Measurements from ENCODE around the gene LRIG1. TPM values are rescaled to one million over a fixed set of nuclear protein-coding genes. Genes with fewer than 3 reads are reported as not detected.

The LRIG1 gene
- total and polyA plus RNA-seq, 5 donors from 2014 or later = 46.7 to 81.3 (median 67.3) TPM

DNA sequence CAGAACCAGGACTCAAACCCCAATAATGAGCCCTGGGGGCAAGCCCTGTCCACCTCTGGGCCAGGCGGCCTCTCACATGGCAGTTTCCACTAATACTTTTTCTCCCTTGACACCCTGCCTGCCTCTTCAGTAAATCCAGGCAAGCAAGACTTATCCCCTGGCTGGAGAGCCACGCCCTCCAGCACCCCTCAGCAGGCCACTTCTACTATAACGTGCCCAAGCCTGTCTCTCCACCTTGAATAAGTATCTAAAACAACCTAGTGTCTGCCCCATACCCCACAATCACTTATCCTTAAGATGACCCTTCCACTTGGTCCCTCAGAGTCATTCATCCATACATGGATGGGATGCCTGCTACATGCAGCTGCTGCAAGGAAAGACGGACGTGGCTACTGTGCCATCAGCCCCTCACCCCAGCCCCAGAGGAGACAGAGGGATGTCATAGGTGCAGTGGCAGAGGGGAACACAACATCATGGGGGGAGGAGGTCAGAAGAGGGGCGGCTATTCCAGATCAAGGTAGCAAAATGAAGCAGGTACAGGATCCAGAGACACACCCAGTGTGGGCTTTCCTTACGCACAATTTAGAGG, 63.4 kb downstream of the LRIG1 start:
- Histone ChIP-seq H3K4me1 (ENCODE audit: control insufficient read depth, insufficient read depth, low read length, poor library complexity, severe bottlenecking) (peaks cover 9% of the 10 kb centered on the region), H3K27ac (ENCODE audit: insufficient read depth, low read length, poor library complexity, severe bottlenecking) (no peak overlapping the region), H3K4me3 (ENCODE audit: low read depth, low read length) (no peak overlapping the region), H3K27me3 (ENCODE audit: control insufficient read depth, insufficient read depth, low read length) (no peaks in the 10 kb centered on the region), H3K9me3 (ENCODE audit: control insufficient read depth in 2 of 2, low read length in 2 of 2) (no peaks in the 10 kb centered on the region), H3K36me3 (ENCODE audit: control insufficient read depth, insufficient read depth, low read length) (peaks cover 34% of the 10 kb centered on the region)
- DNase-seq = no peak
- Mint-ChIP-seq H3K9me3 (no peaks in the 10 kb centered on the region), H3K4me1 (peaks cover 31 to 90% (median 54%) of the 10 kb centered on the region in 4 donors), H3K4me3 (no peak overlapping the region), H3K27ac (peak overlapping the region; percentile 70 to 95 (median 75)), H3K27me3 (no peaks in the 10 kb centered on the region), H3K36me3 (peaks cover 41% of the 10 kb centered on the region)
- ATAC-seq (ENCODE audit: low read depth in 2 of 2) = no peak

DNA sequence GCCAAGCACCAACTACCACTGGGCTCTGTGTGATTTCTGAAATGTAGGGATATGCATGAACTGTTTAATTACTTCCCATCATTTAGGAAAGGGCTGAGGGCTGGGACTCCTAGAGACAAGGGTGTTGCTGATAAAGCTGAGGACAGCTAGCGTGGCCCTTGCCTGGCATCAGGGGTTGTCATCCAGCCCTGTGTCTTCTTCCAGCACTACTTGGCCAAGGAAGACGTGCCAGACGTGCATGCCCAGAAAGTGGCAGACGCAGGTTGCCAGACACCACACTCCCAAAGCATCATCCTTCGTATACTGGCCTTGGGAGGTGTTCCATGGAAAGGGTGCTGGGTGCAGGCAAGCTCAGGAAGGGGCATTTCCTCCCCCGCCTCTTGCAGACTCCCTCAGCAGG, 64.8 kb downstream of the LRIG1 start:
- Mint-ChIP-seq H3K27ac (peak overlapping the region in 1 of 3 donors; percentile 90), H3K27me3 (no peaks in the 10 kb centered on the region), H3K4me1 (peaks cover 31 to 89% (median 53%) of the 10 kb centered on the region in 4 donors), H3K4me3 (no peak overlapping the region), H3K9me3 (no peaks in the 10 kb centered on the region), H3K36me3 (peaks cover 32% of the 10 kb centered on the region)
- no peak overlapping the region for H3K4me3 ChIP-seq (ENCODE audit: low read depth, low read length)
- no peaks in the 10 kb centered on the region for H3K27me3 ChIP-seq (ENCODE audit: control insufficient read depth, insufficient read depth, low read length)
- H3K9me3 ChIP-seq (ENCODE audit: control insufficient read depth in 2 of 2, low read length in 2 of 2) = no peaks in the 10 kb centered on the region
- H3K27ac ChIP-seq (ENCODE audit: insufficient read depth, low read length, poor library complexity, severe bottlenecking) = no peak overlapping the region
- no peak for DNase-seq
- H3K4me1 ChIP-seq (ENCODE audit: control insufficient read depth, insufficient read depth, low read length, poor library complexity, severe bottlenecking) = peaks cover 9% of the 10 kb centered on the region
- ATAC-seq (ENCODE audit: low read depth in 2 of 2) = no peak
- H3K36me3 ChIP-seq (ENCODE audit: control insufficient read depth, insufficient read depth, low read length) = peaks cover 26% of the 10 kb centered on the region

- Histone ChIP-seq H3K4me3 (ENCODE audit: low read depth, low read length) (no peak overlapping the region), H3K27ac (ENCODE audit: insufficient read depth, low read length, poor library complexity, severe bottlenecking) (no peak overlapping the region), H3K4me1 (ENCODE audit: control insufficient read depth, insufficient read depth, low read length, poor library complexity, severe bottlenecking) (peaks cover 9% of the 10 kb centered on the region), H3K27me3 (ENCODE audit: control insufficient read depth, insufficient read depth, low read length) (no peaks in the 10 kb centered on the region), H3K9me3 (ENCODE audit: control insufficient read depth in 2 of 2, low read length in 2 of 2) (no peaks in the 10 kb centered on the region), H3K36me3 (ENCODE audit: control insufficient read depth, insufficient read depth, low read length) (peaks cover 22% of the 10 kb centered on the region)
- ATAC-seq (ENCODE audit: low read depth in 2 of 2) (no peak), DNase-seq (no peak)
- no peak overlapping the region for H3K4me3 Mint-ChIP-seq
- no peaks in the 10 kb centered on the region for H3K9me3 Mint-ChIP-seq
- H3K4me1 Mint-ChIP-seq = peaks cover 28 to 87% (median 49%) of the 10 kb centered on the region in 4 donors
- no peaks in the 10 kb centered on the region for H3K27me3 Mint-ChIP-seq
- H3K27ac Mint-ChIP-seq = peak overlapping the region in 1 of 3 donors; percentile 90
- peaks cover 35% of the 10 kb centered on the region for H3K36me3 Mint-ChIP-seq
Observed at GRCh38 chr3:66434726-66435125, 66.1 kb downstream of the LRIG1 start.

- no peak overlapping the region for H3K4me3 ChIP-seq (ENCODE audit: low read depth, low read length)
- peak overlapping the region in 2 of 3 donors; percentile 39 to 84 for H3K27ac Mint-ChIP-seq
- peak overlapping the region in 3 of 4 donors; percentile 1 to 13 (median 7) for H3K4me3 Mint-ChIP-seq
- H3K27me3 Mint-ChIP-seq = no peaks in the 10 kb centered on the region
- H3K27ac ChIP-seq (ENCODE audit: insufficient read depth, low read length, poor library complexity, severe bottlenecking) = no peak overlapping the region
- H3K4me1 Mint-ChIP-seq = peaks cover 23 to 89% (median 54%) of the 10 kb centered on the region in 4 donors
- H3K36me3 Mint-ChIP-seq = peaks cover 33% of the 10 kb centered on the region
- peaks cover 9% of the 10 kb centered on the region for H3K4me1 ChIP-seq (ENCODE audit: control insufficient read depth, insufficient read depth, low read length, poor library complexity, severe bottlenecking)
- ATAC-seq (ENCODE audit: low read depth in 2 of 2) (no peak), DNase-seq (peak in 1 of 3 donors; percentile 36)
- H3K36me3 ChIP-seq (ENCODE audit: control insufficient read depth, insufficient read depth, low read length) = peaks cover 22% of the 10 kb centered on the region
- no peaks in the 10 kb centered on the region for H3K27me3 ChIP-seq (ENCODE audit: control insufficient read depth, insufficient read depth, low read length)
- no peaks in the 10 kb centered on the region for H3K9me3 ChIP-seq (ENCODE audit: control insufficient read depth in 2 of 2, low read length in 2 of 2)
- H3K9me3 Mint-ChIP-seq = no peaks in the 10 kb centered on the region
Observed at GRCh38 chr3:66433522-66433782, 67.4 kb downstream of the LRIG1 start.

DNA sequence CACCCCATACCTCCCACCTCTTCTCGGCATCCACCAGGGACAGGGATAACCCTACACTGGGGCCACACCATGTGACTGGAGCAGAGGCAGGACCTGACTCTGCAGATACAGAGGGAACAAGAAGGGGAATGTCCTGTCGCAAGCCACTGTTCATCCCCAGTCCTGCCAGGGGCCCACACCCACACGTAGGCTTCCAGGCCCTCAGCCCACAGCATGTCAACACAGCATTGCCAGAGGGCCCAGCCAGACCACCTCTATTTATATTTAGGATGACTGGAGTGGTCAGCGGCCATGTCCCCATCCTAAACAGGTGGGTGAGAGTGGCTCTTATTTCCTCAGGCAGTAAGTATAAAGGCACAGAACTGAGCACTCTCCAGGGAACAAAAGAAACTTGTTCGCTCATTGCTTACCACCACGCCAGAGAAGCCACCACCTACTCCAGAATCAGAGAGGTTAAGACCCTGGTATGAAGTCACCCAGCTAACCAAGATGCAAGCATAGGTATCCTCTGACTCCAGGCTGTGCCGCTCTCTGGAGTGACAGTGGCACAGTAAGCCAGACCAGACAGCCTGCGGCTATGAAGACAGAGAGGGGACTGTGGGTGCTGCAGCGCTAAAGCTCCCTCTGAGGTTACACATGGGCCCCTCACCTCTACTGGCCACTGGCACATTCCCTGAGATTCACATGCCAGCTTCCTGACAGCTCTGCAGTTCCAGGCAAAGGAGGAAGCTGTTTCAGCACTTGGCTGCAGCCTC, 67.9 kb downstream of the LRIG1 start:
- peaks cover 9% of the 10 kb centered on the region for H3K4me1 ChIP-seq (ENCODE audit: control insufficient read depth, insufficient read depth, low read length, poor library complexity, severe bottlenecking)
- ATAC-seq (ENCODE audit: low read depth in 2 of 2) (peak in 1 of 2 donors; percentile 6), DNase-seq (no peak)
- no peaks in the 10 kb centered on the region for H3K27me3 ChIP-seq (ENCODE audit: control insufficient read depth, insufficient read depth, low read length)
- no peaks in the 10 kb centered on the region for H3K9me3 ChIP-seq (ENCODE audit: control insufficient read depth in 2 of 2, low read length in 2 of 2)
- Mint-ChIP-seq H3K4me3 (peak overlapping the region in 1 of 4 donors; percentile 1), H3K4me1 (peaks cover 24 to 91% (median 59%) of the 10 kb centered on the region in 4 donors), H3K27ac (peak overlapping the region in 1 of 3 donors; percentile 84), H3K36me3 (peaks cover 36% of the 10 kb centered on the region), H3K9me3 (no peaks in the 10 kb centered on the region), H3K27me3 (no peaks in the 10 kb centered on the region)
- peaks cover 22% of the 10 kb centered on the region for H3K36me3 ChIP-seq (ENCODE audit: control insufficient read depth, insufficient read depth, low read length)
- no peak overlapping the region for H3K27ac ChIP-seq (ENCODE audit: insufficient read depth, low read length, poor library complexity, severe bottlenecking)
- H3K4me3 ChIP-seq (ENCODE audit: low read depth, low read length) = no peak overlapping the region

- DNase-seq (no peak), ATAC-seq (ENCODE audit: low read depth in 2 of 2) (no peak)
- no peak overlapping the region for H3K27ac ChIP-seq (ENCODE audit: insufficient read depth, low read length, poor library complexity, severe bottlenecking)
- no peaks in the 10 kb centered on the region for H3K9me3 ChIP-seq (ENCODE audit: control insufficient read depth in 2 of 2, low read length in 2 of 2)
- H3K27ac Mint-ChIP-seq = no peak overlapping the region
- no peaks in the 10 kb centered on the region for H3K9me3 Mint-ChIP-seq
- peaks cover 28 to 88% (median 61%) of the 10 kb centered on the region in 4 donors for H3K4me1 Mint-ChIP-seq
- H3K36me3 ChIP-seq (ENCODE audit: control insufficient read depth, insufficient read depth, low read length) = peaks cover 22% of the 10 kb centered on the region
- H3K4me1 ChIP-seq (ENCODE audit: control insufficient read depth, insufficient read depth, low read length, poor library complexity, severe bottlenecking) = peaks cover 9% of the 10 kb centered on the region
- no peak overlapping the region for H3K4me3 Mint-ChIP-seq
- H3K36me3 Mint-ChIP-seq = peaks cover 32% of the 10 kb centered on the region
- H3K27me3 Mint-ChIP-seq = no peaks in the 10 kb centered on the region
- H3K27me3 ChIP-seq (ENCODE audit: control insufficient read depth, insufficient read depth, low read length) = no peaks in the 10 kb centered on the region
- no peak overlapping the region for H3K4me3 ChIP-seq (ENCODE audit: low read depth, low read length)
Observed at GRCh38 chr3:66432041-66432766, 68.6 kb downstream of the LRIG1 start.

GRCh38 chr3:66431494-66431893, 69.3 kb downstream of the LRIG1 start:
- H3K9me3 ChIP-seq (ENCODE audit: control insufficient read depth in 2 of 2, low read length in 2 of 2) = no peaks in the 10 kb centered on the region
- H3K36me3 ChIP-seq (ENCODE audit: control insufficient read depth, insufficient read depth, low read length) = peaks cover 21% of the 10 kb centered on the region
- H3K36me3 Mint-ChIP-seq = peaks cover 26% of the 10 kb centered on the region
- H3K4me3 ChIP-seq (ENCODE audit: low read depth, low read length) = no peak overlapping the region
- H3K27ac Mint-ChIP-seq = peak overlapping the region in 1 of 3 donors; percentile 43
- DNase-seq = no peak
- no peak overlapping the region for H3K4me3 Mint-ChIP-seq
- ATAC-seq (ENCODE audit: low read depth in 2 of 2) = no peak
- no peak overlapping the region for H3K27ac ChIP-seq (ENCODE audit: insufficient read depth, low read length, poor library complexity, severe bottlenecking)
- H3K9me3 Mint-ChIP-seq = peaks cover 0 to 1% (median 0%) of the 10 kb centered on the region in 7 donors
- H3K27me3 ChIP-seq (ENCODE audit: control insufficient read depth, insufficient read depth, low read length) = no peaks in the 10 kb centered on the region
- H3K4me1 ChIP-seq (ENCODE audit: control insufficient read depth, insufficient read depth, low read length, poor library complexity, severe bottlenecking) = peaks cover 9% of the 10 kb centered on the region
- peaks cover 28 to 88% (median 62%) of the 10 kb centered on the region in 4 donors for H3K4me1 Mint-ChIP-seq
- no peaks in the 10 kb centered on the region for H3K27me3 Mint-ChIP-seq

Data from CD4-positive, CD25-positive, alpha-beta regulatory T cell (primary cell).